ENCODE results near the gene APOBR.
"Not testable (repeated sequence)": the region's sequence is repeated elsewhere in the genome, so short reads cannot be mapped to it uniquely, and the experiment has no call there.

APOBR gene

GRCh38 chr16:28494121-28494851, at the start of gene APOBR:
APOBR (plus strand) TSS chr16:28494643; CDS start chr16:28494682, 39 bp downstream.
- peak; percentile 64 to 65 for DNase-seq (ENCODE audit: low read depth in 2 of 2)

GRCh38 chr16:28446388-28446787, 48.1 kb upstream of the APOBR start:
- DNase-seq (ENCODE audit: low read depth in 2 of 2): not testable (repeated sequence)

- DNase-seq (ENCODE audit: low read depth in 2 of 2): not testable (repeated sequence)
Measured at GRCh38 chr16:28447081-28447480, 47.4 kb upstream of the APOBR start.

GRCh38 chr16:28473714-28474265, 20.7 kb upstream of the APOBR start:
- no peak for DNase-seq (ENCODE audit: low read depth in 2 of 2)

- no peak for DNase-seq (ENCODE audit: low read depth in 2 of 2)
Measured at GRCh38 chr16:28475221-28475620, 19.2 kb upstream of the APOBR start.

GRCh38 chr16:28477311-28477920, 17.0 kb upstream of the APOBR start:
- DNase-seq (ENCODE audit: low read depth in 2 of 2): no peak

- no peak for DNase-seq (ENCODE audit: low read depth in 2 of 2)
Measured at GRCh38 chr16:28478506-28479180, 15.8 kb upstream of the APOBR start.

- DNase-seq (ENCODE audit: low read depth in 2 of 2): no peak
Measured at GRCh38 chr16:28482026-28482425, 12.4 kb upstream of the APOBR start.

GRCh38 chr16:28483361-28483760, 11.1 kb upstream of the APOBR start:
- DNase-seq (ENCODE audit: low read depth in 2 of 2): not testable (repeated sequence)

- no peak for DNase-seq (ENCODE audit: low read depth in 2 of 2)
Measured at GRCh38 chr16:28486266-28486665, 8.2 kb upstream of the APOBR start.

- no peak for DNase-seq (ENCODE audit: low read depth in 2 of 2)
Measured at GRCh38 chr16:28491230-28491969, 3.0 kb upstream of the APOBR start.

GRCh38 chr16:28491970-28492474, 2.4 kb upstream of the APOBR start, which contains the start of gene CLN3:
CLN3 (minus strand) TSS chr16:28492074; CDS start chr16:28491759, 315 bp downstream.
- DNase-seq (ENCODE audit: low read depth in 2 of 2): peak; percentile 64

GRCh38 chr16:28492511-28492910, 1.9 kb upstream of the APOBR start:
- DNase-seq (ENCODE audit: low read depth in 2 of 2): no peak

- no peak for DNase-seq (ENCODE audit: low read depth in 2 of 2)
Measured at GRCh38 chr16:28495098-28495793, 803 bp downstream of the APOBR start.

- DNase-seq (ENCODE audit: low read depth in 2 of 2): no peak
Measured at GRCh38 chr16:28495795-28496749, 1.6 kb downstream of the APOBR start.

- no peak for DNase-seq (ENCODE audit: low read depth in 2 of 2)
Measured at GRCh38 chr16:28496844-28497243, 2.4 kb downstream of the APOBR start.

- no peak for DNase-seq (ENCODE audit: low read depth in 2 of 2)
Measured at GRCh38 chr16:28497386-28497785, 2.9 kb downstream of the APOBR start.

- no peak for DNase-seq (ENCODE audit: low read depth in 2 of 2)
Measured at GRCh38 chr16:28497861-28498599, 3.6 kb downstream of the APOBR start.

All from stimulated activated CD8-positive, alpha-beta memory T cell treated with anti-CD3 and anti-CD28 coated beads, Interleukin-7, amount 100 ng/mL, for 1 hour (primary cell).